CD4-positive, alpha-beta T cell treated with Interleukin-4 for 1 hour (primary cell): ENCODE results near the gene PTPRD.

Experiments
- DNase-seq, 2 donors: peaks; one replicate each; pipeline ENCODE4 v3.0.0-alpha.2; 2020 to 2022

The PTPRD gene

DNA sequence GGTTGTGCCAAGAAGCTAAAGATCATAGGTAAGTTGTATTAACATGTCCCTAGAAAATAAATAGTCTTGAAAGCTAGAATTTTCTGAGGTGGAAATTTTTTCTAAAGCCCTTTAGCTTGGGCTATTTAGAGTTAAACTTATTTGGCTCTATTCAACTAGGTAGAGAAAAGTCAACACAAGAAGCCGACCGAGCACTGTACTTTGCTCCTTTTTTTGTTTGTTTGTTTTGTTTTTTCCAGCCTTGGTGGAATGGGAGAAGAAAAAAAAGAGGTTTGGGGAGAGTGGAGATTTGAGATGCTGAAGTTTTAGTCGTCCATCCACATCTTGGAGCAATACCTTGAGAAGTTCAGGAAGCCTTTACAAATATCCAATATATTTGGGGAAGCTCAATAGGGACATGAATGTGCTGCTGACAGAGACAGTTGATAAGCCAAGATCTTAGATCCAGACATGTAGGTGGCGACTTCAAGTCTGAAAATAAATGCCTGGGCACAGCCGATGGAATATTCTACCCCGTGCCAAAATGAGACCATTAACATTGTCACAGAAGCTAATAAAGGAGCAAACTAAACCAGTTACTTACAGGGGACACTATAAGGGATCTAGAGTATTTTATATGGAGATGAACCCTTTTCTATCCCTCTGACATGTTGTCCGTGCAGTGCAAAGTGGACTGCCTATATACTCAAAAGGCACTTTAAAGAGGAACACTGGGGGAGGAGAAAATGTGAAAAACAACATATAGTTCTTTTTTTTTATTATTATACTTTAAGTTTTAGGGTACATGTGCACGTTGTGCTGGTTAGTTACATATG is 466.1 kb downstream of the PTPRD start:
- no peak for DNase-seq

DNA sequence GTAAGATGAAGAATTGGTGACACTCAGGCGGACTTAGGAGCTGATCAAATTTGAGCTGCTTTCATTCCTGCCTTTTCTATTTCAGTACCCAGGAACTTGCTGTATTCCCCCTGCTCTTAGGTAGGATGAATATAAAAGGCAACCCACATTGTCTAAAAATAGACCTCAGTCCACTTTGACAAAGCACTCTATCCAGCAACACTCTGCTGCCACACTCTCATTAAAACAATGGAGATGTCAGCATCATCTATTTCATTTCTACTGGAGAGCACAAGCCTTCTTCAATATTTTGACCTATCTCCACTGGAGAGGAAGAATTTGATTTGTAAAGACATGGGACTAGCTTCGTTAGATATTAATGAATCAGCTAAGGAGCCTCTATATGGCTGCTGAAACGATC is 468.4 kb downstream of the PTPRD start:
- no peak for DNase-seq

DNA sequence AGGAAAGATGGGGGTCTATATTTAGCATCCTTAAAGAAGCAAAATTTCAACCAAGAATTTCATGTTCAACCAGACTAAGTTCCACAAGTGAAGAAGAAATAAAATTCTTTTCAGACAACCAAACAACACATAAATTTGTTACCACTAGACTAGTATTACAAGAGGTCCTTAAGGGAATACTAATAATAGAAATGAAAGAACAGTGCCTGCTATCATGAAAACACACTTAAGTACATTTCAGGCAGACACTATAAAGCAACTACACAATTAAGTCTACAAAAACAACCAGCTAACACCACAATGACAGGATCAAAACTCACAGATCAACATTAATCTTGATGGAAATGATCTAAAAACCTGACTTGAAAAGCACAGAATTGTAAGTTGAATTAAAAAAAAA is 477.2 kb downstream of the PTPRD start:
- DNase-seq = no peak

DNA sequence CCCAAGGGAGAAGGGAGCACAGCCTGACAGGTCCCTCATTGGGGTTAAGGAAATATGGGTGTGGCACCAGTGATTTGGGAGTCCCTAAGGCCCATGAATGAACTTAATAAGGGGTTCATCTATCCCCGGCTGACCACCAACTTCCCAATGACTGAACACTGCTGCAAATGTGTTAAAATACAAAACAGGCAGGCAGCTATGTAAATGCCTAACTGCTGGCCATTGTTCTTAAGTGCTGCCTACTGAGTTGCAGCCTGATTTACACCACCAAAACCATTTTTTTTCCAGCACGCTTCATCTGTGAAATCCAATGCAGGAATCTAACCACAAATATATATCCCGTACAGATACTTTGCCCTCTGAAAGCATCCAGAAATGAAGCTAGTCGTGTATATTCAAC is 478.5 kb downstream of the PTPRD start:
- no peak for DNase-seq

DNA sequence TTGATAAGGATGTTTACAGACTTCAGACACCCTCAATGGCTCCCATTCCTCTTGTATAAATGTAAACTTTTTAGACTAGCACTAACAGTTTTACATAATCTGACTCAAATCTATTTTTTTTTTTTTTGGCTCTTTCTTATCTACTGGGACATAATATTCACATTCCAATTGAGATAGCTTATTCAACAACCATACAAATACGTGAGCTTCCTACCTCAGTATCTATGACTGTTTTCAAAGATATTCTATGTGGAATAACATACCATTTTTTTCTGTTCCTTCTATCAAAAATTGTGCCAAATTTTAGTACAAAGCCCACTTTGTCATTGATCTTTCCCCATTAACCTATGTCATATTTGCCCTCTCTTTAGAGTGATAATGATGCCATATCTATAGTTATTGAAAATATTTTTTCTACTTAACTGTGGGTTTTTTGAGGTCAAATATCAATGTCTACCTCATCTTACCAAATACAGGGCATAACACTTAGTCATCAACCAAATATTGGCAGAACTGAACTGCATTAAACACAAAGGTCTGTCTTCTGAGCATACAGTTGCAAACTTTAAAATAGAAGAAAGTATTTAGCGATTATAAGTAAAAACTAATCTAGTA is 482.6 kb downstream of the PTPRD start:
- DNase-seq = no peak

DNA sequence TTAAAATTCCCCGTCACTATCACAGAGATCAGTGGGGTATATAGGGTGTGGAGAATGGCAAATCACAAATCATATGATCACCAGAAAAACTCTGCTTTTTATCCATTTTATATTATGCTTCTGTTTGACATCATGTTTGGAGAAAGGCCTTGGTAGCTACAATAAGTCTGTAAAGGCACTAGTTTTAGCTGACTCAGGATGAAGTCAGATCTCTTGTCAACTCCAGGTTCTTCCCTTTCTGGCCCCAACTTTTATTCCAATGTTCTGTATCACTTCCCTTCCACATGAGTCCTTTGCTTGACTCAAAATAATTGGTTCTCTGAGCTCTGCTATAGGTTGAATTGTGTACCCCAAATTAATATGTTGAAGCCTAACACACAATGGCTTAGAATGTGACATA is 484.9 kb downstream of the PTPRD start:
- no peak for DNase-seq

DNA sequence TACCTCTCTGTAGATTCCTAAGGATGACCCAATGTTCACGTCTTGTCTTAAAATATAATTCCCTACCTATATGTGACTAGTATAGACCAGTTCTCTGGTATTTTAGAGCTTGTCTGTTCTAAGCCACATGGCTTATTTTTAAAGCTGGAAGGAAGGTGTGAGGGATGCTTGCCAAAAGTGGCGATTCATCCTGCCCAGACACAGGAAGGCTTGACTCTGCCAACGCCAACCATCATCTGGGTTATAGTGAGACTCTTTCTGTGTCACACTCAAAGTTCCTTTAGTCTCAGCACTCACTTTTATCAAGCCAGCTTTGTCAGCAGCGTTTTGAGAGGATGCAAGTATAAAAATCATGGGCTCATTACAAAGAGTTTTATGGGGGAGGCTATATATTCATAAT is 500.0 kb downstream of the PTPRD start:
- DNase-seq = no peak

DNA sequence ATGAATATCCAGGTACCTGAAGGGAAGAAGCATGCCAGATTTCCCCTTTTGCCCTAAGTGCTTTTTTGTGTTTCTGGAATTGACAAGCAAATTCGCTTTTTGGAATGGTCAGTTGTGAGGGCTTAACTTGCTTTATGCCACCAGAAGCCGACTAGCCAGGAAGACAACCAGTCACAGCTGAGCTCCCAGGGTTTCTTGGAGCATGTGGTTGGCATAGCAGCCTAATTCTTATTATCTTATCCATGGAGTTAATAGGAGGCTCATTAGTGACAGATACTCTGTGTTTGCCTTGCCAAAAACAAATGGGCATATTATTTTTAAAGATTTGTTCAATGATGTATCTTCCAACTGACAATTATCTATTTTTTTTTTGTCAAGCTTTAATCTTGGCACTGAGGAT is 500.7 kb downstream of the PTPRD start:
- DNase-seq = no peak

DNA sequence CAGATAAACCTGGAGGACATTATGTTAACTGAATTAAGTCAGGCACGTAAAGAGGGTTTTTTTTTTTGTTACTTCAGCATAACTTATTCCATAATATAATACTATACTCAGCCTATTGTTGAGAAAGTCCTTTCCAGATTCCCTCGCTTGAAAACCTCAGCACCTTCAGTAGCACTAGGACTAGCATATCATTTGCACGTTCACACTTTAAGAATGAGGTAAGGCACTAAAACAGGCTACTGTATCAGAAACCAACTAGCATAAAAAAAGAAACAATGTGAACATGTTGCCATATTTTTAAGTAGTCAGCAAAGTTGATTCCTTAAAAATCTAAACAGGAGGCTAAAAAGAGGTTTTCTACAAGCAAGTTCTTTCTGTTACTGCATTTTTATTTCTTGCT is 504.0 kb downstream of the PTPRD start:
- no peak for DNase-seq

DNA sequence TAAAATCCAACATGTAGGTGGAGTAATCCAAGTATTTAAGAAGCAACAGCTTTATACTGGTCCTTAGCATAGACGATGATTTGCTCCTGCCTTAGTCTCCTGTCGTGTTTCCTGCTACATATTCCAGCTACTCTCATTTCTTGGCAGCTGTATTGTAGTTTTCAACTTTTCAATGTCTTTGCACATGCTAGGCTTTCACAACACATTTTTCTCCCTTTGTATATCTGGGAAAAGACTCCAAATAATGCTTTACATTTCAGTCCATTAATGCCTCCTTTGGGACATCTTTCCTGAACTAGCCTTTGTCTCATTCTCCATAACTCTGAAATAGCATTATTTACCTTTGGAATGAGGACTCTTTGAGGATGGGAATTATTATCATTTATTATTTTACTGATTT is 508.0 kb downstream of the PTPRD start:
- DNase-seq = no peak

DNA sequence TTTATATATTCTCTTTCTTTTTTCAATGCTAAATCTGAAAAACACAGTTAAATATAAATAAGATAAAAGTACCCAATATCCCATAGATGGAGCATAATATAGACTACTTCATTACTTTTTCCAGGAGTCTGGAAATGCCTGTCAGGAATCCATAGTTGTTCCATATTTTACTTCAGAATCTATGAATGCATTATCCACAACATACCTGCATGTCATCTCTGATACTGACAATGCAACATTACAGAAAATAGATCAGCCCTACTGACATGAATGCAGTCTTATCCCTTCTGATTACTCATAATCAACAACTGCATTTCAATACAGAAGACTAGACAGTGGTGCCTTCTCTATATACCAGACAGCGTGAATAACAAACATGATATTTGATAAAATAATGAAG is 517.6 kb downstream of the PTPRD start:
- DNase-seq = no peak

DNA sequence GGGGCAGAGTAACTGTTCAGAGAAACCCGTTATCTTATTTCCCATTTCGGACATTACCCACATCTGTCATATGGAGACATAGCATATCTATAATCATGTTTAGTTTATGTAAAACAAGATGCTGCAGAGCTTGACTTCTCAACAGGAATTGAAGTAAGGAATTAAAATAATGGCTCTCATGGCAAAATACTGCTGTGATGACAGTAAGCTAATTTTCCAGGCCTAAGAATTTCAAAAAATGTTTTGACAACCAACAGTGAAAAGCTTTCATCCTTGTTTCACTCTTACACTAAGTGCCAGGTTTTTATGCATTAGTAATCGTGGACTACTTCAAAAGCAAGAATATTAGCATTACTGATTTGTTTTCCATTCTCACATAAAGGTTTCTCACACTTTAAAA is 518.2 kb downstream of the PTPRD start:
- DNase-seq = no peak

DNA sequence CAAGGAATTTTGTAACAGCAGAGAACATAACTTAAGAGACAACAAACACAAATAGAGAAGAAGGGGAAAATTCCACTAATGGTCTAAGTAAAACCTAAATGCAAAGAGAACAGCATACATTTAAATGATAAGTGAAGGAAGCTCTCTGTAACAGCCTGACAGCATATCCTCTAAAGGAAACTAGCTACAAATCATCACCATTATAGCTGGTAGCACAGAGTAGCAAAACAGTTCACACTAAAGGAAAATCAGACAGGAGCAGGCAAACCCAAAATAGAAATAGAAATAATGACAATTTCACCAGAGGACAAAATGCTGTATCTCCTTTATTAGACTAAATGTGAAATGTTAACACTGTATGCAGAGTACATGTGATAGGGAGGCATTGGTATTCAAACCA is 532.8 kb downstream of the PTPRD start:
- DNase-seq = no peak

DNA sequence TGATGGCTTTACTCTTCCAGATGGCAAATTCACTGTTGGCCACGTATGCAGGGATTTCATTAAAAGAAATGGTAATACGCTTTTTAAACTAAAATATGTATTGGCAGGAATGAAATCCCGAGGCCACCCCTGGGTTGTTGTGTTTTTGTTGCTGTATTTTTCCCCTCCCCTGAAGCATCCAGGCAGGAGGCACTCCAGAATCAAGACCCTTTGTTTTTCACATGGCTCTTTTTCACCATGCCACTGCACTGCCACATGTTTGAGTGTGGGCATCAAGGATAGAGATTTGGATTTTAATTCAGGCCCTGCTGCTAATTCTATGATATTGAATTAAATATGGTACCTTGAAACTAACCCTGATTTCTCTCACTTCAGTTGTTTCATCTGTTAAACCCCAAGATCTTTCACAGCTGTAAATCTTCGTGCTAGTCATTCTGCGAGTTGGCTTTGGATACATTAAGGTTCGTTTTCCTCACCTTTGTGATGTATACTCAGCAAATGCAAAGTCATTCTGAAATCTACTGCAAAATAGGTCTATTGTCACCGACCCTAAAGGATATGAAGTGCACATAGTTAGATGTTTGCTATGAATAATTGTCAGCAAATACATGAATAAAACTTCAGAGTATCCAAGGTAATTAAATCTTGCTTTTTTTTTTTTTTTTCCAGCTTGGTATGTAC is 533.4 kb downstream of the PTPRD start:
- no peak for DNase-seq

DNA sequence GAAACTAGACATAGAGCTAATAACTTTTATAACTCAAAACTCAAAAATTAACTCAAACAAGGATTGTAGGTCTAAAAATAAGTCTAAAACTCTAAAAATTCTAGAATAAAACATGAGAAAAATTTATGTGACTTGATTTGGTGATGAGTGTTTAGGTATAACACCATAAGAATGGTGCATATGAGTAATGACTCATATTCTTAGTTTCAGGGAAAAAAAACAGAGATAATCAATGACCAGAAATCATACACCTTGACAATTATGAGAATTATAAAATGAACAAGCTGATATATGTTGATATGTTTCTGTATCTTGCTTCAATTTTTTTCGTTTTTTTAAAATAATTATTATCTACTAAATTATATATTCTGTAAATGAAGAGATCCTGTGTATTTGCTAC is 541.2 kb downstream of the PTPRD start:
- no peak for DNase-seq

DNA sequence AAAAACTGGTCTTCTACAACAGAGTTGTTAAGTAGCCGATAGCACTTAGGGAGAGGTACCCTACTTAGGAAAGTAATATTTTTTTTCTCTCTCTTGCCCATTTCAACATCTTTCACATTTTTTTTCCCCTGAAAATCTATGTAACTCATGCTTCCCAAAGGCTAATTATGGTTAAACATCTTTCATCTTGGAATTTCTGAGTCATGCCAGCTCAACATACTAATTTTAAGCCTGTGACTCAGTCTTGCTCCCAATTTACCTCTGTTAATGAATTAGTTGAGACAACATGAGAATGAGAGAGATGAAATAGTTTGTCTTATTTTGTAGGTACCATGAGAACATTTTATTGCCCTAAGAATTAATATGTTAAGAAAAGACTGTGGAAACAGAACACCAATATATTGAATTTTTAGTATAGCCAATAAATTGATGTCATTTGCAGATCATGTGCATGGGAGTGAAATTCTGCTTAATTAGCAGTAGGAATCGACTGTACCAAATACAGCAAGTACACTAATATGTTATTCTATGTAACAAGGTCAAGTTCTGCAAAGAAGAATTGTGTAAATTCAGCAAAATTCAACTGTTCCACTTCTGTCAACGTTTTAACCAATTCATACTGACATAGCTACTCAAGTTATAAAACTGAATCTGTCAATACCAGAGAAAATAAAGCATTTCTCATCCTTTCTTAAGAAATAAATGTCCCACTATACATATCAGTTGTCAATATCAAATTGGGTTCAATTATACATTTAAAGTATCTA is 550.0 kb downstream of the PTPRD start:
- no peak for DNase-seq

DNA sequence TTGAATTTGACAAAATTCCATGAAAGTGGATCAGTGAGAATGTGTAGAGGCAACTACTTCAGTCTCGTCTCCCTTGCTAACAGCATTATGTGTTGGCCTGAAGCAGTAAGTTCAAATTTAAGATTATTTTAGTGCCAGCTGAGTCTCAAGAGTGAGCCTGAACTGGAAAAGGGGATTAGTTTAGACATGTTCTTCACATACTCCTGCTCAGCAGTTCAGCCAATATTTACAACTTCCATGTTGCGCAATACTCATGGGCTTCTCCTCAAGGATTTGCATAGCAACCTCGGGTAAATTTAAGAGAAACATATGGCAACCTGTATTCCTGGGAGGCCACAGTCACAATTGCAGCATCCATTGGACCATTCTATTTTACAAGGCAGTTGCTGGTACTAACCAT is 553.8 kb downstream of the PTPRD start:
- no peak for DNase-seq

DNA sequence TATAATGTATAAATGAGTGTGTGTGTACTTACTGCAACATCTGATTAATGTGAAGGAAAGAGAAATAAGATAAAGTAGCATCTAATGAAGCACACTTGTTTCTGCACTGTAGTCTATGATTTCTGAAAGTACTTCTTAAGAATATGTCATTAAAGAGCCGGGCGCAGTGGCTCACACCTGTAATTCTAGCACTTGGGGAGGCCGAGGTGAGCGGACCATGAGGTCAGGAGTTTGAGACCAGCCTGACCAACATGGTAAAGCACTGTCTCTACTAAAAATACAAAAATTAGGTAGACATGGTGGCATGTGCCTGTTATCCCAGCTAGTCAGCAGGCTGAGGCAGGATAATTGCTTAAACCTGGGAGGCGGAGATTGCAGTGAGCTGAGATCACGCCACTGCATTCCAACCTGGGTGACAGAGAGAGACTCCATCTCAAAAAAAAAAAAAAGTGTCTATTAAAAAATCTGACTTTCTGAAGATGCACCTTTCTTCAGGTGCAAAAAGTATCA is 556.9 kb downstream of the PTPRD start:
- DNase-seq = no peak

DNA sequence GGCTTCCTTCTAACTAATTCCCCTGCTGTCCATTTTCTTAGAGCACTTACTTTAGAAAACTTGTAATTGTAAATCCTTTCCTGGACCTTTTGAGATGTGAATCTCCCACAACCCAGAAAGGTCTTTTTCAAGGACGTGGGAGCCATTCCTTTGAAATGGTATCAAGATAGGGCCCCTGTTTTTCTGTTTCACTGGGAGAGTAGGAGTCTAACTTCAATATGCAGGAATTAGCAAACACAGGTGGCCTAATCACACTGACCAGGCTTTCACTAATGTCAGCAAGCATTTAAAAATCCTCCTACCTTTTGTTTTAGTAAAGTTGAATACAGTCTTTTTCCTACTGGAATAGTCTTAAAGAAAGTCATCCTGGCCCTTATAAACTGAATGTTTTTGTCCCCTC is 558.3 kb downstream of the PTPRD start:
- no peak for DNase-seq

DNA sequence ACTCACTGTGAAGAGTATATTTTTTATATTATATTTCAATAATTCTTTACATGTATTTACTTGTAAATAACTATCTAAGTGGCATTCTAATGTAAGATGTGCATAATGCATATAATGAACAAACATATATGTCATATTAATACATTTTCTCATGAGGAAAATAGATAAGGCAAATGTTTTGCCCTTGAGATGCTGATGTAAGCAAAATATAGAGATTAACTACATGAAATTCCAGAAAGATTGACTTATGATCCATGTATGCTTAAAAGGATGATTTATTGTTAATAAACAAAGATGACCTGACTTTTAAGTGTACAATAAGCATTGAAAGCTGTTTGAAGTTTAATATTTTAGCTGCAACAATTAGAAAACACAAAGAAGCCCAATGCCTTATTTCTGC is 559.9 kb downstream of the PTPRD start:
- DNase-seq = no peak

DNA sequence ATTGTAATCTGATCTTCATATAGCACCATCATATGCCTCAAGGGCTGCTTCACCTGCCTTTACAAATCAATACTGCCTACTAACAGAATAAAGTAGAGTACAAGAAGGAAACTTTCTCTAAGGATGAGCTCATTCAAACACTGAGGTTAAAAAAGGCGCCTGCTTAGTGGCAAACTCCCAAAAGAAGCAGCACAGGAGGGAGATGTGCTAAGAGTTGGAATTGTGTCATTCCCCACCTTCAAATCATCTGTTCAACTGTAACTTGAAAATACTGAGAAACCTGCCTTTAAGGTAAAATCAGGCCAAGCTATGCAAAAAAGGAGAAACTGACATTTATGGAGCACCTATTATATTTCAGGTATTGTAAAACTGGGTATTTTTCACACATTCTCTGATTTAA is 560.6 kb downstream of the PTPRD start:
- DNase-seq = no peak

DNA sequence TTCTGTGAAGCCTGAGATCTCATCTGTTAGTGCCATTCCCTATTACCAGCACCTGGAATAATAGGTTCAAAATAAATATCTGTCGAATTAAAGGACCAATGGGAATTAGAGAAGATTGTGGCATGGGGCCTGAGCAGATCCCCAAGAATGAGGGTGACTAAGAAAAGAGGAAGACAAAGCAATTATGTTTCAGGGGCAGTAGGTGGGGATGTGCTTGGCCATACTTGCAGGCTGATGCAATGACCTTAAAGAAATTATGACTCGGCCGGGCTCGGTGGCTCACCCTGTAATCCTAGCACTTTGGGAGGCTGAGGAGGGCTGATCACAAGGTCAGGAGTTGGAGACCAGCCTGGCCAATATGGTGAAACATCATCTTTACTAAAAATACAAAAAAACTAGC is 562.8 kb downstream of the PTPRD start:
- no peak for DNase-seq

DNA sequence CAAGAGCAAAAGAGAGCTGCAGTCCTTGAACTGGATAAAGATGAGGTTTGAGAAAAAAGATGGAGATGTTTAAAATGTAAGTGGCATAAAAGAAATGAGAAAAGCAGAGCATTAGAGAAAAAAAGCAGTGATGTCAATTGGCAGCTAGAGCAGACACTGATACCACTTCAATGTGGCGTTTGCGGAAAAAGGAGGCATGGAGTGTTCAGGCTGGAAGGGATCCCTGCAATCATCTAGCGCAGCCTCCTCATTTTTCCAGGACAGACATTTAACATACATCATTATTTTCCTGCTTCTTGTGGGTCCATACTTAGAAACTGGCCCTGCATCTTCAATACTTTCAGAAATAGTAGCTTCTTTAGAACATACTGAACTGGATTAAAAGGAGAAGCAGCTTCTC is 563.8 kb downstream of the PTPRD start:
- no peak for DNase-seq
